ENCODE measurements around the gene GLIPR1. TPM values are rescaled to one million over a fixed set of nuclear protein-coding genes. Genes with fewer than 3 reads are reported as not detected.
A peak's percentile ranks its signal among the peaks of the same experiment; 100 is the strongest.
"Not testable (repeated sequence)": the region's sequence is repeated elsewhere in the genome, so short reads cannot be mapped to it uniquely, and the experiment has no call there.

GLIPR1 gene
- 5.7 TPM for total RNA-seq

GRCh38 chr12:75480469-75480949 lies at the start of gene GLIPR1:
TSS of gene GLIPR1 (plus strand) at chr12:75480755. CDS start at chr12:75480881, 126 bp downstream.
- peak within 1 kb of the TSS; percentile 61 to 73 (median 67) for H3K4me3 ChIP-seq (ENCODE audit: low read length in 3 of 3)
- H3K27ac ChIP-seq (ENCODE audit: low read depth, low read length): peak within 1 kb of the TSS; percentile 73
- H3K9me3 ChIP-seq (ENCODE audit: control insufficient read depth in 3 of 3, low read length in 3 of 3): no peaks in the 10 kb centered on the region
- H3K9ac ChIP-seq (ENCODE audit: low read depth in 1 of 3, low read length in 3 of 3): peak within 1 kb of the TSS; percentile 57 to 64 (median 63)
- H3K27me3 ChIP-seq (ENCODE audit: control insufficient read depth in 3 of 3, insufficient read depth in 3 of 3, low read length in 3 of 3): no peaks in the 10 kb centered on the region
- peaks cover 0 to 13% (median 3%) of the 10 kb centered on the region in 3 donors for H3K4me1 ChIP-seq (ENCODE audit: control insufficient read depth in 3 of 3, insufficient read depth in 3 of 3, low read length in 3 of 3)
- H3K36me3 ChIP-seq (ENCODE audit: control insufficient read depth in 3 of 3, insufficient read depth in 3 of 3, low read length in 3 of 3): no peaks in the 10 kb centered on the region

GRCh38 chr12:75432924-75433323 lies 47.6 kb upstream of the GLIPR1 start:
- H3K9me3 ChIP-seq (ENCODE audit: control insufficient read depth in 3 of 3, low read length in 3 of 3): no peaks in the 10 kb centered on the region
- H3K4me3 ChIP-seq (ENCODE audit: low read length in 3 of 3): no peak overlapping the region
- no peaks in the 10 kb centered on the region for H3K4me1 ChIP-seq (ENCODE audit: control insufficient read depth in 3 of 3, insufficient read depth in 3 of 3, low read length in 3 of 3)
- no peak overlapping the region for H3K27ac ChIP-seq (ENCODE audit: low read depth, low read length)
- no peaks in the 10 kb centered on the region for H3K36me3 ChIP-seq (ENCODE audit: control insufficient read depth in 3 of 3, insufficient read depth in 3 of 3, low read length in 3 of 3)
- no peaks in the 10 kb centered on the region for H3K27me3 ChIP-seq (ENCODE audit: control insufficient read depth in 3 of 3, insufficient read depth in 3 of 3, low read length in 3 of 3)
- H3K9ac ChIP-seq (ENCODE audit: low read depth in 1 of 3, low read length in 3 of 3): no peak overlapping the region

- Histone ChIP-seq H3K9ac (ENCODE audit: low read depth in 1 of 3, low read length in 3 of 3) (no peak overlapping the region), H3K4me3 (ENCODE audit: low read length in 3 of 3) (no peak overlapping the region), H3K4me1 (ENCODE audit: control insufficient read depth in 3 of 3, insufficient read depth in 3 of 3, low read length in 3 of 3) (no peaks in the 10 kb centered on the region), H3K36me3 (ENCODE audit: control insufficient read depth in 3 of 3, insufficient read depth in 3 of 3, low read length in 3 of 3) (no peaks in the 10 kb centered on the region), H3K9me3 (ENCODE audit: control insufficient read depth in 3 of 3, low read length in 3 of 3) (peaks cover 0 to 5% (median 0%) of the 10 kb centered on the region in 3 donors), H3K27me3 (ENCODE audit: control insufficient read depth in 3 of 3, insufficient read depth in 3 of 3, low read length in 3 of 3) (no peaks in the 10 kb centered on the region), H3K27ac (ENCODE audit: low read depth, low read length) (no peak overlapping the region)
These were observed 43.0 kb upstream of the GLIPR1 start for GRCh38 chr12:75437564-75437963.

GRCh38 chr12:75438059-75438754 lies 42.3 kb upstream of the GLIPR1 start:
- Histone ChIP-seq H3K27me3 (ENCODE audit: control insufficient read depth in 3 of 3, insufficient read depth in 3 of 3, low read length in 3 of 3) (no peaks in the 10 kb centered on the region), H3K27ac (ENCODE audit: low read depth, low read length) (no peak overlapping the region), H3K4me3 (ENCODE audit: low read length in 3 of 3) (no peak overlapping the region), H3K36me3 (ENCODE audit: control insufficient read depth in 3 of 3, insufficient read depth in 3 of 3, low read length in 3 of 3) (no peaks in the 10 kb centered on the region), H3K9me3 (ENCODE audit: control insufficient read depth in 3 of 3, low read length in 3 of 3) (peaks cover 0 to 5% (median 0%) of the 10 kb centered on the region in 3 donors), H3K9ac (ENCODE audit: low read depth in 1 of 3, low read length in 3 of 3) (no peak overlapping the region), H3K4me1 (ENCODE audit: control insufficient read depth in 3 of 3, insufficient read depth in 3 of 3, low read length in 3 of 3) (no peaks in the 10 kb centered on the region)

- H3K4me3 ChIP-seq (ENCODE audit: low read length in 3 of 3): no peak overlapping the region
- no peak overlapping the region for H3K9ac ChIP-seq (ENCODE audit: low read depth in 1 of 3, low read length in 3 of 3)
- no peaks in the 10 kb centered on the region for H3K36me3 ChIP-seq (ENCODE audit: control insufficient read depth in 3 of 3, insufficient read depth in 3 of 3, low read length in 3 of 3)
- H3K9me3 ChIP-seq (ENCODE audit: control insufficient read depth in 3 of 3, low read length in 3 of 3): peaks cover 0 to 5% (median 0%) of the 10 kb centered on the region in 3 donors
- H3K27me3 ChIP-seq (ENCODE audit: control insufficient read depth in 3 of 3, insufficient read depth in 3 of 3, low read length in 3 of 3): no peaks in the 10 kb centered on the region
- H3K4me1 ChIP-seq (ENCODE audit: control insufficient read depth in 3 of 3, insufficient read depth in 3 of 3, low read length in 3 of 3): no peaks in the 10 kb centered on the region
- no peak overlapping the region for H3K27ac ChIP-seq (ENCODE audit: low read depth, low read length)
These were observed 41.5 kb upstream of the GLIPR1 start for GRCh38 chr12:75439048-75439447.

- Histone ChIP-seq H3K36me3 (ENCODE audit: control insufficient read depth in 3 of 3, insufficient read depth in 3 of 3, low read length in 3 of 3) (no peaks in the 10 kb centered on the region), H3K9ac (ENCODE audit: low read depth in 1 of 3, low read length in 3 of 3) (no peak overlapping the region), H3K27me3 (ENCODE audit: control insufficient read depth in 3 of 3, insufficient read depth in 3 of 3, low read length in 3 of 3) (no peaks in the 10 kb centered on the region), H3K4me3 (ENCODE audit: low read length in 3 of 3) (no peak overlapping the region), H3K27ac (ENCODE audit: low read depth, low read length) (no peak overlapping the region), H3K9me3 (ENCODE audit: control insufficient read depth in 3 of 3, low read length in 3 of 3) (peaks cover 0 to 5% (median 0%) of the 10 kb centered on the region in 3 donors), H3K4me1 (ENCODE audit: control insufficient read depth in 3 of 3, insufficient read depth in 3 of 3, low read length in 3 of 3) (no peaks in the 10 kb centered on the region)
These were observed 40.6 kb upstream of the GLIPR1 start for GRCh38 chr12:75439930-75440329.

GRCh38 chr12:75441687-75442449 lies 38.7 kb upstream of the GLIPR1 start:
- not testable (repeated sequence) for H3K9ac ChIP-seq (ENCODE audit: low read depth in 1 of 3, low read length in 3 of 3); H3K27ac ChIP-seq (ENCODE audit: low read depth, low read length); H3K27me3 ChIP-seq (ENCODE audit: control insufficient read depth in 3 of 3, insufficient read depth in 3 of 3, low read length in 3 of 3); H3K36me3 ChIP-seq (ENCODE audit: control insufficient read depth in 3 of 3, insufficient read depth in 3 of 3, low read length in 3 of 3); H3K4me1 ChIP-seq (ENCODE audit: control insufficient read depth in 3 of 3, insufficient read depth in 3 of 3, low read length in 3 of 3); H3K9me3 ChIP-seq (ENCODE audit: control insufficient read depth in 3 of 3, low read length in 3 of 3); H3K4me3 ChIP-seq (ENCODE audit: low read length in 3 of 3)

GRCh38 chr12:75442454-75442853 lies 38.1 kb upstream of the GLIPR1 start:
- not testable (repeated sequence) for H3K4me1 ChIP-seq (ENCODE audit: control insufficient read depth in 3 of 3, insufficient read depth in 3 of 3, low read length in 3 of 3); H3K27ac ChIP-seq (ENCODE audit: low read depth, low read length); H3K27me3 ChIP-seq (ENCODE audit: control insufficient read depth in 3 of 3, insufficient read depth in 3 of 3, low read length in 3 of 3)

GRCh38 chr12:75443709-75444108 lies 36.8 kb upstream of the GLIPR1 start:
- H3K36me3 ChIP-seq (ENCODE audit: control insufficient read depth in 3 of 3, insufficient read depth in 3 of 3, low read length in 3 of 3): no peaks in the 10 kb centered on the region
- no peaks in the 10 kb centered on the region for H3K27me3 ChIP-seq (ENCODE audit: control insufficient read depth in 3 of 3, insufficient read depth in 3 of 3, low read length in 3 of 3)
- no peak overlapping the region for H3K27ac ChIP-seq (ENCODE audit: low read depth, low read length)
- no peak overlapping the region for H3K9ac ChIP-seq (ENCODE audit: low read depth in 1 of 3, low read length in 3 of 3)
- no peaks in the 10 kb centered on the region for H3K4me1 ChIP-seq (ENCODE audit: control insufficient read depth in 3 of 3, insufficient read depth in 3 of 3, low read length in 3 of 3)
- no peaks in the 10 kb centered on the region for H3K9me3 ChIP-seq (ENCODE audit: control insufficient read depth in 3 of 3, low read length in 3 of 3)
- H3K4me3 ChIP-seq (ENCODE audit: low read length in 3 of 3): no peak overlapping the region

More at GRCh38 chr12:75442454-75442853, 38.1 kb upstream of the GLIPR1 start:
- H3K36me3 ChIP-seq (ENCODE audit: control insufficient read depth in 3 of 3, insufficient read depth in 3 of 3, low read length in 3 of 3); H3K4me3 ChIP-seq (ENCODE audit: low read length in 3 of 3); H3K9ac ChIP-seq (ENCODE audit: low read depth in 1 of 3, low read length in 3 of 3); H3K9me3 ChIP-seq (ENCODE audit: control insufficient read depth in 3 of 3, low read length in 3 of 3): not testable (repeated sequence)

Measured in skeletal muscle tissue (tissue), 4 donors.